Erythroblast (primary cell): Measurements from ENCODE around the gene EPHB1.

Experiments used
- GATA1 ChIP-seq: IDR thresholded peaks from 2 replicates; pipeline ENCODE4 v1.6.1; 2011; ENCODE audit warnings: low read depth, mild to moderate bottlenecking, control low read depth, low read length, moderate library complexity
- POLR2A ChIP-seq: IDR thresholded peaks from 2 replicates; pipeline ENCODE4 v1.6.1; 2011; ENCODE audit warnings: mild to moderate bottlenecking, low read length

GRCh38 chr3:135178566-135178965 is 383.5 kb downstream of the EPHB1 start:
- TF ChIP-seq POLR2A (no peak), GATA1 (no peak)
